Natural killer cell (primary cell): ENCODE data around the gene ZC2HC1C. TPM values are rescaled to one million over a fixed set of nuclear protein-coding genes. Genes with fewer than 3 reads are reported as not detected.

Experiments used
- ATAC-seq, 3 donors: fragments of 150-1000 bp in 2 of 3; fragments of 200-7000 bp in 1 of 3; cut with Tn5 transposase; 1 replicate in 1 of 3; 2 replicates in 2 of 3; pipeline ENCODE4 v1.10.0; 2021; ENCODE audit warnings: mild to moderate bottlenecking in 2 of 3, moderate library complexity in 2 of 3
- DNase-seq, 2 donors: peaks; one replicate each; pipeline versions ENCODE4 v3.0.0 to v3.0.0-alpha.2; 2013 to 2021; ENCODE audit warnings: mixed read lengths in 1 of 2
- H3K27ac ChIP-seq: one replicate; pipeline ENCODE4 v1.5.1; 2013; ENCODE audit warnings: mild to moderate bottlenecking, low read length
- H3K27me3 ChIP-seq: one replicate; pipeline ENCODE4 v1.6.1; 2013; ENCODE audit warnings: low read length; ENCODE audit not compliant: control insufficient read depth, insufficient read depth
- H3K36me3 ChIP-seq: one replicate; pipeline ENCODE4 v1.6.1; 2013; ENCODE audit warnings: low read length; ENCODE audit not compliant: control insufficient read depth, insufficient read depth
- H3K4me1 ChIP-seq: one replicate; pipeline ENCODE4 v1.6.1; 2013; ENCODE audit warnings: low read length; ENCODE audit not compliant: control insufficient read depth, insufficient read depth
- H3K4me3 ChIP-seq: one replicate; pipeline ENCODE4 v1.5.1; 2013; ENCODE audit warnings: low read length
- H3K9me3 ChIP-seq: one replicate; pipeline ENCODE4 v1.6.1; 2013; ENCODE audit warnings: low read length; ENCODE audit not compliant: control insufficient read depth, insufficient read depth
- H3K27ac Mint-ChIP-seq, 2 donors: one replicate each; pipeline ENCODE4 v1.8.0; 2022; ENCODE audit warnings: mild to moderate bottlenecking in 2 of 2, mixed read lengths in 2 of 2, moderate library complexity in 1 of 2
- H3K27me3 Mint-ChIP-seq, 2 donors: one replicate each; pipeline ENCODE4 v1.8.0; 2022; ENCODE audit warnings: low read depth in 2 of 2, mixed read lengths in 2 of 2
- H3K36me3 Mint-ChIP-seq: one replicate; pipeline ENCODE4 v1.8.0; 2022; ENCODE audit warnings: mixed read lengths
- H3K4me1 Mint-ChIP-seq, 2 donors: one replicate each; pipeline ENCODE4 v1.8.0; 2022; ENCODE audit warnings: mixed read lengths in 2 of 2
- H3K4me3 Mint-ChIP-seq: one replicate; pipeline ENCODE4 v1.8.0; 2022; ENCODE audit warnings: mild to moderate bottlenecking, moderate library complexity, mixed read lengths
- H3K9me3 Mint-ChIP-seq, 2 donors: one replicate each; pipeline ENCODE4 v1.8.0; 2022; ENCODE audit warnings: mixed read lengths in 2 of 2
- CTCF ChIP-seq: fragments of 200-600 bp; IDR thresholded peaks from one replicate; pipeline ENCODE4 v1.8.0; 2022; ENCODE audit warnings: antibody characterized with exemption
- WGBS: methylation state at CpG from one replicate; pipeline ENCODE4 v1.1.7; 2013; ENCODE audit warnings: missing lambda C conversion rate; ENCODE audit not compliant: insufficient coverage; 5-methylcytosine and 5-hydroxymethylcytosine counted together
- intact Hi-C: fragments of 100-400 bp; cut with micrococcal nuclease; formaldehyde crosslinking; loops from one replicate; pipeline ENCODE4 v1.14.2; 2022
- total RNA-seq, 4 donors: library from RNA; stranded (reverse); fragments of 120-200 nt in 1 of 4; gene quantifications; one replicate each; pipeline versions ENCODE4 v1.2.3 to v1.2.4, GENCODE V29; 2013 to 2022

Gene ZC2HC1C
- total RNA-seq, 3 donors from 2014 or later (not counting 1 experiment from before 2014, with no cell fraction given) = 0.55 TPM; not detected in 2

DNA sequence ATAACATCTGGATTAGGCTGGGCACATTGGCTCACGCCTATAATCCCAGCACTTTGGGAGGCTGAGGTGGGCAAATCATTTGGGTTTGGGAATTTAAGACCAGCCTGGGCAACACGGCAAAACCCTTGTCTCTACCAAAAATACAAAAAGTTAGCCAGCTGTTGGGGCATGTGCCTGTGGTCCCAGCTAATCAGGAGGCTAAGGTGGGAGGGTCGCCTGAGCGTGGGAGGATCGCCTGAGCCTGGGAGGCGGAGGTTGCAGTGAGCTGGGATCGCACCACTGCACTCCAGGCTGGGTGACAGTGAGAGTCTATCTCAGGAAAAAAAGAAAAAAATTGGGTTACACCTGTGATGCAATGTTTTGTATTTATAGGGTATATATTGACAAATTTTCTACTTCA is 52.1 kb downstream of the ZC2HC1C start:
- Histone ChIP-seq H3K4me1 (peaks cover 4% of the 10 kb centered on the region), H3K27ac (no peak overlapping the region), H3K9me3 (no peaks in the 10 kb centered on the region), H3K36me3 (peaks cover 41% of the 10 kb centered on the region), H3K27me3 (no peaks in the 10 kb centered on the region), H3K4me3 (no peak overlapping the region)
- no peak for TF ChIP-seq CTCF
- Mint-ChIP-seq H3K9me3 (no peaks in the 10 kb centered on the region), H3K27ac (no peak overlapping the region), H3K4me3 (no peak overlapping the region), H3K4me1 (peaks cover 26 to 30% of the 10 kb centered on the region in 2 donors), H3K36me3 (peaks cover 6% of the 10 kb centered on the region), H3K27me3 (no peaks in the 10 kb centered on the region)
- 97% methylated on average over 7 of the region's 7 CpGs for WGBS
- DNase-seq (no peak), ATAC-seq (no peak)
- intact Hi-C loops = no loop called here

GRCh38 chr14:75123991-75124390 is 54.5 kb downstream of the ZC2HC1C start:
- Histone ChIP-seq H3K9me3 (no peaks in the 10 kb centered on the region), H3K4me3 (no peak overlapping the region), H3K4me1 (peaks cover 12% of the 10 kb centered on the region), H3K27me3 (no peaks in the 10 kb centered on the region), H3K27ac (no peak overlapping the region), H3K36me3 (peaks cover 19% of the 10 kb centered on the region)
- DNase-seq (peak in 1 of 2 donors; percentile 42), ATAC-seq (no peak)
- H3K27me3 Mint-ChIP-seq = no peaks in the 10 kb centered on the region
- peaks cover 6% of the 10 kb centered on the region for H3K36me3 Mint-ChIP-seq
- H3K4me1 Mint-ChIP-seq = peaks cover 42 to 45% of the 10 kb centered on the region in 2 donors
- no peaks in the 10 kb centered on the region for H3K9me3 Mint-ChIP-seq
- intact Hi-C loops = no loop called here
- H3K27ac Mint-ChIP-seq = peak overlapping the region; percentile 37 to 66
- no peak for TF ChIP-seq CTCF
- H3K4me3 Mint-ChIP-seq = no peak overlapping the region
- 24% methylated on average over 5 of the region's 7 CpGs for WGBS

DNA sequence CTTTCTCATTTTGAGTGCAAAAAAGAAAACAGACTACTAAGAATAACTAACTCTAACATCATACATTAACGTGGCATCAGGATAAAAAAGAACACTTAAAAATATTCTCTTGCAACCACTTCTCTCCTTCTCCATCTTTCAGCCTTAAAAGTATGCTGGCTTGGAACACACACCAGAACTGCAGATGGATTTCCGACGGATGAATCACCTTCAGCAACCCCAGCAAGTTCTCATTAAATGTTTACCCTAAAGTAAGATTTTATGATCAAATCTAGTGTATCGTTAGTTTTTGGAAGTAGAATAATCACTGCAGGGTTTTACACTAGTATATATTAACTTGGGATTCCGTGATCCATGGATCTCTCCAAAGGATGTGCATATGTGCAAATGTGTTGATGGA is 56.2 kb downstream of the ZC2HC1C start:
- ATAC-seq = no peak
- WGBS = 86% methylated on average over 4 of the region's 5 CpGs
- peaks cover 12% of the 10 kb centered on the region for H3K4me1 ChIP-seq

More for the DNA sequence above, 56.2 kb downstream of the ZC2HC1C start:
- no peaks in the 10 kb centered on the region for H3K9me3 ChIP-seq
- intact Hi-C loops = loop anchor here (2.0 kb wide), 1 partner anchor 51 kb away; the partner anchor contains the start of gene TMED10
- no peak for DNase-seq
- no peaks in the 10 kb centered on the region for H3K9me3 Mint-ChIP-seq
- H3K27ac Mint-ChIP-seq = peak overlapping the region; percentile 89 to 98
- H3K4me3 Mint-ChIP-seq = peak overlapping the region; percentile 89
- no peaks in the 10 kb centered on the region for H3K27me3 ChIP-seq
- H3K4me3 ChIP-seq = no peak overlapping the region
- H3K27ac ChIP-seq = peak overlapping the region; percentile 96
- H3K36me3 ChIP-seq = peaks cover 9% of the 10 kb centered on the region
- TF ChIP-seq CTCF = no peak
- H3K27me3 Mint-ChIP-seq = no peaks in the 10 kb centered on the region
- peaks cover under 1% of the 10 kb centered on the region for H3K36me3 Mint-ChIP-seq
- peaks cover 42 to 45% of the 10 kb centered on the region in 2 donors for H3K4me1 Mint-ChIP-seq
